Lower leg skin (tissue), 3 donors: Measurements from ENCODE around the gene CENPK.

Source experiments
- CTCF ChIP-seq, 3 donors: fragments of 450-650 bp; IDR thresholded peaks; one replicate each; pipeline ENCODE4 v1.5.1; 2016; ENCODE audit warnings: antibody characterized with exemption in 3 of 3, mild to moderate bottlenecking in 3 of 3, moderate library complexity in 2 of 3
- POLR2A ChIP-seq, 2 donors: fragments of 450-650 bp; IDR thresholded peaks; one replicate each; pipeline ENCODE4 v1.6.1; 2016 to 2017; ENCODE audit warnings: antibody characterized with exemption in 2 of 2, mild to moderate bottlenecking in 1 of 2, moderate library complexity in 1 of 2

GRCh38 chr5:65468633-65469032 is 94.3 kb downstream of the CENPK start:
- TF ChIP-seq CTCF (IDR thresholded peaks at IDR 0.05) (no peak), POLR2A (IDR thresholded peaks at IDR 0.05) (no peak)
